HL-60 (cell line): Measurements from ENCODE around the gene OR5A2.

ENCODE experiments used
- GABPA ChIP-seq: IDR thresholded peaks from 2 replicates; pipeline ENCODE4 v1.6.1; 2012; ENCODE audit warnings: low read depth
- POLR2AphosphoS5 ChIP-seq: IDR thresholded peaks from 2 replicates; pipeline ENCODE4 v1.6.1; 2012; ENCODE audit warnings: low read depth
- SPI1 ChIP-seq: IDR thresholded peaks from 2 replicates; pipeline ENCODE4 v1.6.1; 2012; ENCODE audit warnings: low read depth, mild to moderate bottlenecking, borderline replicate concordance
- TF ChIP-seq, protein P1 (sequence below): IDR thresholded peaks from one replicate; pipeline ENCODE4 v1.5.1; 2011; ENCODE audit warnings: low read length, control low read depth, inconsistent platforms; ENCODE audit not compliant: insufficient read depth

- TF ChIP-seq, protein P1, sequence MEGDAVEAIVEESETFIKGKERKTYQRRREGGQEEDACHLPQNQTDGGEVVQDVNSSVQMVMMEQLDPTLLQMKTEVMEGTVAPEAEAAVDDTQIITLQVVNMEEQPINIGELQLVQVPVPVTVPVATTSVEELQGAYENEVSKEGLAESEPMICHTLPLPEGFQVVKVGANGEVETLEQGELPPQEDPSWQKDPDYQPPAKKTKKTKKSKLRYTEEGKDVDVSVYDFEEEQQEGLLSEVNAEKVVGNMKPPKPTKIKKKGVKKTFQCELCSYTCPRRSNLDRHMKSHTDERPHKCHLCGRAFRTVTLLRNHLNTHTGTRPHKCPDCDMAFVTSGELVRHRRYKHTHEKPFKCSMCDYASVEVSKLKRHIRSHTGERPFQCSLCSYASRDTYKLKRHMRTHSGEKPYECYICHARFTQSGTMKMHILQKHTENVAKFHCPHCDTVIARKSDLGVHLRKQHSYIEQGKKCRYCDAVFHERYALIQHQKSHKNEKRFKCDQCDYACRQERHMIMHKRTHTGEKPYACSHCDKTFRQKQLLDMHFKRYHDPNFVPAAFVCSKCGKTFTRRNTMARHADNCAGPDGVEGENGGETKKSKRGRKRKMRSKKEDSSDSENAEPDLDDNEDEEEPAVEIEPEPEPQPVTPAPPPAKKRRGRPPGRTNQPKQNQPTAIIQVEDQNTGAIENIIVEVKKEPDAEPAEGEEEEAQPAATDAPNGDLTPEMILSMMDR = no peak
- TF ChIP-seq POLR2AphosphoS5 = no peak
- TF ChIP-seq GABPA = no peak
- no peak for TF ChIP-seq SPI1
Observed at GRCh38 chr11:59423835-59424234, 2.4 kb downstream of the OR5A2 start.
